ES-I3 (cell line): ENCODE results near the gene RAB3GAP2.

Experiments used
- H3K36me3 ChIP-seq: 2 replicates; pipeline ENCODE4 v1.6.1; 2013; ENCODE audit warnings: mild to moderate bottlenecking, low read length, control low read depth, moderate library complexity; ENCODE audit not compliant: insufficient read depth
- H3K4me1 ChIP-seq: 2 replicates; pipeline ENCODE4 v1.6.1; 2013; ENCODE audit warnings: mild to moderate bottlenecking, control low read depth, low read length; ENCODE audit not compliant: insufficient read depth
- H3K9ac ChIP-seq: 2 replicates; pipeline ENCODE4 v1.6.1; 2013; ENCODE audit warnings: low read depth, mild to moderate bottlenecking, low read length, moderate library complexity
- H3K9me3 ChIP-seq: 2 replicates; pipeline ENCODE4 v1.6.1; 2013; ENCODE audit warnings: mild to moderate bottlenecking, low read length, moderate library complexity; ENCODE audit not compliant: control insufficient read depth, insufficient read depth

The RAB3GAP2 gene

GRCh38 chr1:220300442-220301121, 28.3 kb upstream of the RAB3GAP2 start:
- Histone ChIP-seq H3K9ac (peak overlapping the region; percentile 4), H3K4me1 (peaks cover 15% of the 10 kb centered on the region; the same call in 1 of the 2 replicates), H3K36me3 (no peaks in the 10 kb centered on the region), H3K9me3 (no peaks in the 10 kb centered on the region)

GRCh38 chr1:220299337-220299736, 27.1 kb upstream of the RAB3GAP2 start:
- Histone ChIP-seq H3K9ac (no peak overlapping the region), H3K36me3 (no peaks in the 10 kb centered on the region), H3K9me3 (no peaks in the 10 kb centered on the region), H3K4me1 (peaks cover 15% of the 10 kb centered on the region; the same call in 1 of the 2 replicates)

- Histone ChIP-seq H3K9ac (no peak overlapping the region), H3K9me3 (no peaks in the 10 kb centered on the region), H3K4me1 (peaks cover 15% of the 10 kb centered on the region; the same call in 1 of the 2 replicates), H3K36me3 (no peaks in the 10 kb centered on the region)
Observed at GRCh38 chr1:220298470-220299205, 26.4 kb upstream of the RAB3GAP2 start.

DNA sequence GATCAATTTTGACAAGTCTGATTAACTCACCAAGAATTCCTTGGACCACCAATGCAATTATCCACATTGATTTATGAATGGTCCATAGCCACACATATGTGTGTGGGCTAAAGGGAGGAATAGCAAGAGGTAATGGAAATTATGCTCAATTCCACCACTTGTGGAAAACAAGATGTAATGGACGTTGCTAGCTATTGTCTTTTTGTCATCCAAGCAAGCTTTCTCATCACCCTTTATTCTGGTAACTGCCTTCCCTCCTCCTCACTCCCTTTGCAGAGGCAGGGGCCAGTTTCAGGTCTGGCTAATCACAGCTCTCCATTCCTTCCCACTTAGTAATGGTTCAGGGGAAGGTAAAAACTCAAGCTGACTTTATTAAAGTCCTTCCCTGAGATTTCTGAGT, 24.7 kb upstream of the RAB3GAP2 start:
- Histone ChIP-seq H3K4me1 (peaks cover 15% of the 10 kb centered on the region; the same call in 1 of the 2 replicates), H3K9ac (no peak overlapping the region), H3K9me3 (no peaks in the 10 kb centered on the region), H3K36me3 (no peaks in the 10 kb centered on the region)

- Histone ChIP-seq H3K4me1 (peaks cover 17% of the 10 kb centered on the region; the same call in 1 of the 2 replicates), H3K9ac (no peak overlapping the region), H3K9me3 (no peaks in the 10 kb centered on the region), H3K36me3 (no peaks in the 10 kb centered on the region)
Observed at GRCh38 chr1:220294846-220295301, 22.6 kb upstream of the RAB3GAP2 start.

- Histone ChIP-seq H3K36me3 (no peaks in the 10 kb centered on the region), H3K9me3 (no peaks in the 10 kb centered on the region), H3K9ac (no peak overlapping the region), H3K4me1 (peaks cover 9% of the 10 kb centered on the region; the same call in 1 of the 2 replicates)
Observed at GRCh38 chr1:220291580-220291979, 19.3 kb upstream of the RAB3GAP2 start.

DNA sequence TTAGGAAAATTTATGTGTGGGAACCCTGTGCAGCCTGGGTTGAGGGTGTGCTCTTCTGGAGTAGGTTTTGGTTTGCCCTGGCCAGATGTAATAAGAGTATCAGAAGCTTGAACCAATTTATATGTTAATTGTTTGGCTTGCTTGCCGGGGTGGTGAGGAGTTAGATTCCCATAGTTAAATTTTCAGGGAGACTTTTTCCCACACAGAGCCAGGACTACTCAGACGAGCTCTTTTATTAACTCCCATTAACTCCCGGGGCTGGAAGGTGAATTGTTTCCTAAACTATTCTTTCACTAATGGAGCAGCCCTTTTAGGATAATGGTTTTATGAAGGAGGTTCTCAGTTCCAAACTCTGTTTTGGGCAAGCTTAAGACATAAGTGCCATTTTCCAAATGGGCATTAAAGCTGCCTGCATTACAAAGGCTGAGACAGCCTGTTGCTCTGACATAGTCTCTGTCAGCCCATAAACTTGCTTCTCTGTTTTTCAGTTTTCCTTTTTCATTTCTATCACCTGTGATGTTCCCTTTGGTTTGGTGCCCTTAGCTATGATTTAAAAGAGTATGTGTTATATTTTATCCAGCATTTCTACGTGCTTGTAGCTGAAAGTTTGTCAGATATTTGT, 18.0 kb upstream of the RAB3GAP2 start:
- Histone ChIP-seq H3K9ac (no peak overlapping the region), H3K36me3 (no peaks in the 10 kb centered on the region), H3K4me1 (peaks cover 7% of the 10 kb centered on the region; the same call in 1 of the 2 replicates), H3K9me3 (no peaks in the 10 kb centered on the region)

- H3K9me3 ChIP-seq: no peaks in the 10 kb centered on the region
- no peaks in the 10 kb centered on the region for H3K36me3 ChIP-seq
- H3K9ac ChIP-seq: no peak overlapping the region
- H3K4me1 ChIP-seq: peaks cover 7% of the 10 kb centered on the region; the same call in 1 of the 2 replicates
Observed at GRCh38 chr1:220287129-220287528, 14.9 kb upstream of the RAB3GAP2 start.

- no peak overlapping the region for H3K9ac ChIP-seq
Observed at GRCh38 chr1:220283625-220284024, 11.4 kb upstream of the RAB3GAP2 start.

GRCh38 chr1:220281159-220281574, 8.9 kb upstream of the RAB3GAP2 start:
- no peaks in the 10 kb centered on the region for H3K36me3 ChIP-seq
- H3K4me1 ChIP-seq: no peaks in the 10 kb centered on the region
- no peaks in the 10 kb centered on the region for H3K9me3 ChIP-seq
- no peak overlapping the region for H3K9ac ChIP-seq

More at GRCh38 chr1:220283625-220284024, 11.4 kb upstream of the RAB3GAP2 start:
- Histone ChIP-seq H3K36me3 (no peaks in the 10 kb centered on the region), H3K4me1 (no peaks in the 10 kb centered on the region), H3K9me3 (no peaks in the 10 kb centered on the region)

DNA sequence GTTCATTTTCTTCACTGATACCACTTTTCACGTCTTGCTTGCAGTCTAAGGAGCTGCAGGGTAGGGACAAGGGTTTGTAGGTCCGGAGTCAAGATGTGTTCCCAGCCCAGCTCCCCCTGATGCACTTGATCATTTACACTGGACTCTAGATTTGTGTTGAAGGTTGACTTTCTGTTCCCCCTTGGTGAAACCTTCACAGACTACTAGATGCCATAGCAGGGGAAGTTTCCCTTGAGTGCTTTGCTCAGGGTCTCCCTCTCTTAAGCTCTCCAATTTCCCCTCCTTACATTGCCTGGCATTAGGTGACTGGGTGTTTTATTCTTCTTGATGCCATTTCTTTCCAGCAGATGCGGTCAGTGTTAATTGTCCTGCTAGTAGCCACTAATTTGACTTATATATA, 8.0 kb upstream of the RAB3GAP2 start:
- Histone ChIP-seq H3K4me1 (peaks cover 1% of the 10 kb centered on the region; the same call in 1 of the 2 replicates), H3K9me3 (no peaks in the 10 kb centered on the region), H3K36me3 (no peaks in the 10 kb centered on the region), H3K9ac (no peak overlapping the region)

- no peaks in the 10 kb centered on the region for H3K36me3 ChIP-seq
- no peak overlapping the region for H3K9ac ChIP-seq
- H3K9me3 ChIP-seq: no peaks in the 10 kb centered on the region
- H3K4me1 ChIP-seq: peaks cover 14% of the 10 kb centered on the region
Observed at GRCh38 chr1:220278991-220279390, 6.7 kb upstream of the RAB3GAP2 start.

DNA sequence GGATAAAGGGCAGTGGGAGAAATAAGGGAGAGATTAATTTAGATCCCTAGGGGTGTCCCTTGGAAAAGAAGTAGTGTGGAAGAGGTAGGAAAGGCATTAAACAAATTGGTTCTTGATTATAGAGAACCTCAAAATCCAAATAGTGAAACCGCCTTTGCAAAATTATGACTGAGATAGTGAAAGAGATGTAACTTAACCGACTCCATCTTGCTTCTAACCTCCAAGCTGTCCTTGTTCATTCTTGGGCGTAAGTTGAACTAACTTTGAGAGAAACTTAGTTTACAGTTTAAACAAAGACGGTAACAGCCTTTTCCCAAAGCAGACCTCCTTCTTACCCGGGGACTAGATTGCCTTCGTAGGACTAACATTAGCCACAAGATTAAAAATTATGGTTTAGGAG, 3.2 kb upstream of the RAB3GAP2 start:
- no peaks in the 10 kb centered on the region for H3K9me3 ChIP-seq
- H3K9ac ChIP-seq: no peak overlapping the region
- H3K4me1 ChIP-seq: peaks cover 24% of the 10 kb centered on the region
- H3K36me3 ChIP-seq: no peaks in the 10 kb centered on the region

GRCh38 chr1:220274251-220274855, 2.1 kb upstream of the RAB3GAP2 start:
- H3K36me3 ChIP-seq: peaks cover 3% of the 10 kb centered on the region; the same call in 1 of the 2 replicates
- no peaks in the 10 kb centered on the region for H3K9me3 ChIP-seq
- no peak overlapping the region for H3K9ac ChIP-seq
- peaks cover 24% of the 10 kb centered on the region for H3K4me1 ChIP-seq
